SK-N-MC (cell line): ENCODE data around the gene CACNA1C.

Source experiments
- EZH2 ChIP-seq: fragments of 200-600 bp; sonication (generic); IDR thresholded peaks from one replicate; pipeline ENCODE4 v1.6.1; 2017; ENCODE audit warnings: antibody characterized with exemption
- FOXP2 ChIP-seq: optimal IDR thresholded peaks from 2 replicates; pipeline ENCODE3; 2011; ENCODE audit warnings: mild to moderate bottlenecking, moderate library complexity; ENCODE audit not compliant: insufficient read depth; ENCODE audit errors: extremely low read length, control extremely low read depth
- POLR2AphosphoS5 ChIP-seq: IDR thresholded peaks from 2 replicates; pipeline ENCODE4 v1.6.1; 2012; ENCODE audit warnings: mild to moderate bottlenecking, low read depth, low read length, borderline replicate concordance

- TF ChIP-seq POLR2AphosphoS5 (no peak), EZH2 (no peak), FOXP2 (no peak)
Observed at GRCh38 chr12:2064071-2064507, 11.3 kb downstream of the CACNA1C start.
